Measurements from ENCODE around the gene SETD7. TPM values are rescaled to one million over a fixed set of nuclear protein-coding genes. Genes with fewer than 3 reads are reported as not detected.

Gene SETD7
- total and polyA plus RNA-seq, 2 experiments from 2014 or later, result 1.1 to 4.2 TPM

- no peak overlapping the region for H3K27ac ChIP-seq (ENCODE audit: low read depth)
- no peak overlapping the region for H3K4me3 ChIP-seq
- no peak for DNase-seq (ENCODE audit: low spot score)
- no peak for ATAC-seq
- Mint-ChIP-seq H3K9me3 (no peaks in the 10 kb centered on the region), H3K27ac (no peak overlapping the region), H3K27me3 (ENCODE audit: insufficient read depth, low read depth, poor library complexity) (no peaks in the 10 kb centered on the region), H3K4me1 (peaks cover 4% of the 10 kb centered on the region; the same call in 1 of the 3 replicates), H3K4me3 (no peak overlapping the region), H3K36me3 (ENCODE audit: low read depth) (no peaks in the 10 kb centered on the region)
- no peaks in the 10 kb centered on the region for H3K79me2 ChIP-seq (replicated peaks; ENCODE audit: insufficient read depth)
- H3K9me2 ChIP-seq (ENCODE audit: insufficient read depth), result peaks cover 9% of the 10 kb centered on the region
- H4K20me1 ChIP-seq (replicated peaks; ENCODE audit: insufficient read depth), result no peaks in the 10 kb centered on the region
- H2AFZ ChIP-seq, result no peak overlapping the region
- no peak overlapping the region for H3K4me2 ChIP-seq
- TF ChIP-seq EZH2phosphoT487 (IDR thresholded peaks at IDR 0.05; ENCODE audit: unreplicated experiment), result no peak
- no peak for TF ChIP-seq CTCF (conservative IDR thresholded peaks at IDR 0.05; ENCODE audit: low read depth in 2 of 2)
- no peak for TF ChIP-seq JUNB (IDR thresholded peaks at IDR 0.05; ENCODE audit: unreplicated experiment)
- no peak for TF ChIP-seq POLR2AphosphoS5 (IDR thresholded peaks at IDR 0.05; ENCODE audit: low read depth)
- no peak for TF ChIP-seq ETS1 (IDR thresholded peaks at IDR 0.05)
- TF ChIP-seq ZNF114 (CRISPR knock-in tag; IDR thresholded peaks at IDR 0.05), result no peak
- TF ChIP-seq EZH2 (IDR thresholded peaks at IDR 0.05; ENCODE audit: low read depth, unreplicated experiment), result no peak
- TF ChIP-seq ZNF462 (CRISPR knock-in tag; IDR thresholded peaks at IDR 0.05), result no peak
- no peak for TF ChIP-seq NANOG (IDR thresholded peaks at IDR 0.05; ENCODE audit: borderline replicate concordance)
- no peak for TF ChIP-seq CREB1 (CRISPR knock-in tag; IDR thresholded peaks at IDR 0.05; ENCODE audit: low read depth)
- TF ChIP-seq STAT1 (IDR thresholded peaks at IDR 0.05; ENCODE audit: unreplicated experiment), result no peak
- no peak for TF ChIP-seq REST (IDR thresholded peaks at IDR 0.05; ENCODE audit: unreplicated experiment)
- TF ChIP-seq ZNF331 (CRISPR knock-in tag; IDR thresholded peaks at IDR 0.05; ENCODE audit: low read depth), result no peak
- H3K36me3 ChIP-seq (ENCODE audit: insufficient read depth), result no peaks in the 10 kb centered on the region
- no peaks in the 10 kb centered on the region for H3K4me1 ChIP-seq (ENCODE audit: insufficient read depth)
- H3F3A ChIP-seq (replicated peaks; ENCODE audit: low read depth), result no peaks in the 10 kb centered on the region
- no peaks in the 10 kb centered on the region for H3K27me3 ChIP-seq (ENCODE audit: insufficient read depth)
These were observed 31.4 kb upstream of the SETD7 start for GRCh38 chr4:139587446-139587845.
